Ishikawa (cell line): Measurements from ENCODE around the gene INMT.

Source experiments
- CREB1 ChIP-seq: IDR thresholded peaks from 2 replicates; pipeline ENCODE4 v1.6.1; 2012; ENCODE audit warnings: low read depth
- EGR1 ChIP-seq: IDR thresholded peaks from 2 replicates; pipeline ENCODE4 v1.6.1; 2012
- EP300 ChIP-seq: IDR thresholded peaks from 2 replicates; pipeline ENCODE4 v1.6.1; 2012; ENCODE audit warnings: borderline replicate concordance
- MAX ChIP-seq: IDR thresholded peaks from 2 replicates; pipeline ENCODE4 v1.6.1; 2012
- RAD21 ChIP-seq: IDR thresholded peaks from 2 replicates; pipeline ENCODE4 v1.6.1; 2012; ENCODE audit warnings: low read depth
- YY1 ChIP-seq: IDR thresholded peaks from 2 replicates; pipeline ENCODE4 v1.6.1; 2012; ENCODE audit warnings: low read depth
- TF ChIP-seq, protein P1 (sequence below): IDR thresholded peaks from 2 replicates; pipeline ENCODE4 v1.6.1; 2012

DNA sequence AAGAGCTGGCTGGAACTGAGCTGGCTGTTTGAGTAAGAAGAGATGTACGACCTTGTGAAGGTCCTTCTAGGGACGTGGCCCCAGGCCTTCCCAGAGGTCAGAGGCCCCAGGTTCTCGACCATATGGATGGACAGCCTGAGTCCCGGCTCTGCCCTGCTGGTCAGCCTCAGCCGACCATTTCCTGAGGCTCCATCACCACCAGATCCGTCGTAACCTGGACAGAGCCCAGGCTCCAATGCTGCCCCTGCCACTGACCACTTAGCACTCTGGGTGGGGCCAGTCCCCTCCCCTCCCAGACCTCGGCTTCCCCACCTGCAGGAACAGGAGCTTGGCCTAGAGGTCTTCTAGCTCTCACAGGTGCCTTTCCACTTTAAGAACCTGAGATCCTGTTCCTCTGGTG, 10.6 kb upstream of the INMT start:
- TF ChIP-seq EP300 = no peak
- TF ChIP-seq, protein P1, sequence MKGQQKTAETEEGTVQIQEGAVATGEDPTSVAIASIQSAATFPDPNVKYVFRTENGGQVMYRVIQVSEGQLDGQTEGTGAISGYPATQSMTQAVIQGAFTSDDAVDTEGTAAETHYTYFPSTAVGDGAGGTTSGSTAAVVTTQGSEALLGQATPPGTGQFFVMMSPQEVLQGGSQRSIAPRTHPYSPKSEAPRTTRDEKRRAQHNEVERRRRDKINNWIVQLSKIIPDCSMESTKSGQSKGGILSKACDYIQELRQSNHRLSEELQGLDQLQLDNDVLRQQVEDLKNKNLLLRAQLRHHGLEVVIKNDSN = no peak
- TF ChIP-seq CREB1 = no peak
- TF ChIP-seq MAX = no peak
- no peak for TF ChIP-seq RAD21
- TF ChIP-seq EGR1 = no peak
- TF ChIP-seq YY1 = no peak
